Right lobe of liver (tissue), 6 donors: Measurements from ENCODE around the gene ZDHHC3. TPM values are rescaled to one million over a fixed set of nuclear protein-coding genes. Genes with fewer than 3 reads are reported as not detected.
A peak's percentile ranks its signal among the peaks of the same experiment; 100 is the strongest.
"Not testable (repeated sequence)": the region's sequence is repeated elsewhere in the genome, so short reads cannot be mapped to it uniquely, and the experiment has no call there.

ENCODE experiments used
- ATAC-seq, 4 donors: fragments of 200-7000 bp; cut with Tn5 transposase; one replicate each; pipeline ENCODE4 v1.9.1; 2020; ENCODE audit warnings: mild to moderate bottlenecking in 4 of 4, moderate library complexity in 4 of 4
- DNase-seq, 3 donors: peaks; one replicate each; pipeline ENCODE4 v3.0.0-alpha.2; 2020
- H3K27ac ChIP-seq, 3 donors: fragments of 200-600 bp; one replicate each; pipeline ENCODE4 v1.8.0; 2022
- H3K27me3 ChIP-seq, 2 donors: fragments of 200-600 bp; one replicate each; pipeline ENCODE4 v1.8.0; 2022
- H3K36me3 ChIP-seq, 4 donors: fragments of 200-600 bp; sonication (generic) in 1 of 4; one replicate each; pipeline versions ENCODE4 v1.5.1 to v1.8.0; 2017 to 2022; ENCODE audit warnings: control low read depth in 1 of 4
- H3K4me1 ChIP-seq, 4 donors: fragments of 200-600 bp; sonication (generic) in 1 of 4; one replicate each; pipeline versions ENCODE4 v1.5.1 to v1.8.0; 2017 to 2022; ENCODE audit warnings: control low read depth in 1 of 4
- H3K4me3 ChIP-seq, 3 donors: fragments of 200-600 bp; one replicate each; pipeline ENCODE4 v1.8.0; 2022
- H3K9me3 ChIP-seq, 4 donors: fragments of 200-600 bp; sonication (generic) in 1 of 4; one replicate each; pipeline versions ENCODE4 v1.5.1 to v1.8.0; 2017 to 2022; ENCODE audit warnings: control low read depth in 1 of 4
- CTCF ChIP-seq, 4 donors: fragments of 200-600 bp in 3 of 4; fragments of 450-650 bp in 1 of 4; IDR thresholded peaks; one replicate each; pipeline versions ENCODE4 v1.5.1 to v1.8.0; 2016 to 2022; ENCODE audit warnings: antibody characterized with exemption in 4 of 4, mild to moderate bottlenecking in 2 of 4
- POLR2A ChIP-seq: fragments of 450-650 bp; IDR thresholded peaks from one replicate; pipeline ENCODE4 v1.6.1; 2017; ENCODE audit warnings: antibody characterized with exemption, mild to moderate bottlenecking
- WGBS: methylation state at CpG from one replicate; pipeline ENCODE4 v1.1.6; 2018; ENCODE audit warnings: low coverage, low lambda C conversion rate; ENCODE audit not compliant: insufficient coverage; ENCODE audit errors: missing lambda C conversion rate; 5-methylcytosine and 5-hydroxymethylcytosine counted together
- intact Hi-C, 2 donors: fragments of 100-400 bp; cut with DNase I; formaldehyde crosslinking; loops; one replicate each; pipeline versions ENCODE4 v1.11.2 to v1.14.1; 2022
- total RNA-seq, 6 experiments: library from RNA; depleted of rRNA in 2 of 6; stranded (reverse); fragments of >200 nt in 2 of 6; fragmentation: NEBNext Ultra II Directional in 3 of 6; extraction: Animal tissue kit (Norgen Biotek cat#: 25700) in 3 of 6; gene quantifications; one replicate each; pipeline versions ENCODE4 v1.1.0 to v1.2.4, GENCODE V29; 2016 to 2023
- donor health status: DM: no; HTN: yes; CAD: no.
- donor health status: DM: no; HTN: no; CAD: no.
- donor health status: DM: no; HTN: no; CAD: no.
- donor health status: DM: no; HTN: yes; CAD: no.
- donor health status: DM: no; HTN: yes; CAD: no.

ZDHHC3 gene
- total RNA-seq, 6 experiments from 2014 or later, result 27.5 to 36.7 (median 32.0) TPM

GRCh38 chr3:44987332-44987731, 11.4 kb upstream of the ZDHHC3 start:
- intact Hi-C loops, result no loop called here
- peaks cover 0 to 16% (median 5%) of the 10 kb centered on the region in 4 donors for H3K4me1 ChIP-seq
- H3K27me3 ChIP-seq, result no peaks in the 10 kb centered on the region
- TF ChIP-seq POLR2A (no peak), CTCF (IDR thresholded peaks at IDR 0.05) (no peak)
- ATAC-seq, result no peak
- no peak for DNase-seq
- 88% methylated on average over 6 of the region's 6 CpGs for WGBS
- H3K4me3 ChIP-seq, result no peak overlapping the region
- H3K36me3 ChIP-seq, result peaks cover 0 to 17% (median 2%) of the 10 kb centered on the region in 4 donors
- no peak overlapping the region for H3K27ac ChIP-seq
- H3K9me3 ChIP-seq, result no peaks in the 10 kb centered on the region

- H3K27ac ChIP-seq, ATAC-seq, DNase-seq, H3K27me3 ChIP-seq, H3K4me3 ChIP-seq, intact Hi-C loops, H3K9me3 ChIP-seq: not testable (repeated sequence)
- Histone ChIP-seq H3K4me1 (peaks cover 0 to 18% (median 5%) of the 10 kb centered on the region in 4 donors), H3K36me3 (peaks cover 0 to 15% (median 2%) of the 10 kb centered on the region in 4 donors)
- WGBS, result no CpG with 5 or more reads among the region's 14 CpGs
These were observed 10.4 kb upstream of the ZDHHC3 start for GRCh38 chr3:44986330-44986729.

- Histone ChIP-seq H3K4me3 (no peak overlapping the region), H3K9me3 (no peaks in the 10 kb centered on the region), H3K36me3 (no peaks in the 10 kb centered on the region), H3K27ac (no peak overlapping the region), H3K4me1 (peaks cover 0 to 18% (median 5%) of the 10 kb centered on the region in 4 donors), H3K27me3 (no peaks in the 10 kb centered on the region)
- whole genome bisulfite sequencing, result 66% methylated on average over 2 of the region's 2 CpGs
- peak in 1 of 4 donors; percentile 51 for ATAC-seq
- intact Hi-C loops, result no loop called here
- TF ChIP-seq POLR2A (no peak), CTCF (IDR thresholded peaks at IDR 0.05) (no peak)
- DNase-seq, result no peak
These were observed 8.4 kb upstream of the ZDHHC3 start for GRCh38 chr3:44984335-44984734.

GRCh38 chr3:44983484-44983941, 7.5 kb upstream of the ZDHHC3 start:
- TF ChIP-seq CTCF (IDR thresholded peaks at IDR 0.05) (no peak), POLR2A (no peak)
- Histone ChIP-seq H3K36me3 (no peaks in the 10 kb centered on the region), H3K27ac (no peak overlapping the region), H3K4me1 (peaks cover 0 to 18% (median 5%) of the 10 kb centered on the region in 4 donors), H3K4me3 (no peak overlapping the region), H3K27me3 (no peaks in the 10 kb centered on the region), H3K9me3 (no peaks in the 10 kb centered on the region)
- DNase-seq (no peak), ATAC-seq (peak in 3 of 4 donors; percentile 26 to 43 (median 28))
- WGBS, result 70% methylated on average over 1 of the region's 1 CpG
- intact Hi-C loops, result no loop called here

- H3K4me3 ChIP-seq, result no peak overlapping the region
- DNase-seq (no peak), ATAC-seq (no peak)
- H3K27me3 ChIP-seq, result no peaks in the 10 kb centered on the region
- no peaks in the 10 kb centered on the region for H3K9me3 ChIP-seq
- no peaks in the 10 kb centered on the region for H3K36me3 ChIP-seq
- WGBS, result 57% methylated on average over 1 of the region's 3 CpGs
- H3K4me1 ChIP-seq, result peaks cover 0 to 18% (median 5%) of the 10 kb centered on the region in 4 donors
- intact Hi-C loops, result no loop called here
- TF ChIP-seq POLR2A, result no peak
- TF ChIP-seq CTCF (IDR thresholded peaks at IDR 0.05), result no peak
- no peak overlapping the region for H3K27ac ChIP-seq
These were observed 6.8 kb upstream of the ZDHHC3 start for GRCh38 chr3:44982817-44983216.
